ENCODE measurements around the gene SMCO4.

SMCO4 gene

GRCh38 chr11:93526641-93527583 is 16.3 kb downstream of the SMCO4 start:
- DNase-seq: no peak

- no peak for DNase-seq
Observed at GRCh38 chr11:93526346-93526633, 16.9 kb downstream of the SMCO4 start.

GRCh38 chr11:93525601-93526345 is 17.4 kb downstream of the SMCO4 start:
- DNase-seq: no peak

- no peak for DNase-seq
Observed at GRCh38 chr11:93524858-93525257, 18.3 kb downstream of the SMCO4 start.

- DNase-seq: no peak
Observed at GRCh38 chr11:93524173-93524536, 19.0 kb downstream of the SMCO4 start.

- no peak for DNase-seq
Observed at GRCh38 chr11:93520726-93521509, 22.3 kb downstream of the SMCO4 start.

GRCh38 chr11:93519179-93519578 is 24.0 kb downstream of the SMCO4 start:
- peak; percentile 39 for DNase-seq

GRCh38 chr11:93518081-93518480 is 25.1 kb downstream of the SMCO4 start:
- DNase-seq: no peak

- no peak for DNase-seq
Observed at GRCh38 chr11:93517611-93518010, 25.6 kb downstream of the SMCO4 start.

GRCh38 chr11:93517041-93517440 is 26.1 kb downstream of the SMCO4 start:
- no peak for DNase-seq

- DNase-seq: no peak
Observed at GRCh38 chr11:93515441-93516025, 27.7 kb downstream of the SMCO4 start.

GRCh38 chr11:93514712-93515111 is 28.5 kb downstream of the SMCO4 start:
- DNase-seq: no peak

GRCh38 chr11:93513772-93514171 is 29.4 kb downstream of the SMCO4 start:
- no peak for DNase-seq

GRCh38 chr11:93512949-93513667 is 30.1 kb downstream of the SMCO4 start:
- no peak for DNase-seq

GRCh38 chr11:93512073-93512475 is 31.1 kb downstream of the SMCO4 start:
- no peak for DNase-seq

- DNase-seq: no peak
Observed at GRCh38 chr11:93510196-93510873, 32.9 kb downstream of the SMCO4 start.

- DNase-seq: no peak
Observed at GRCh38 chr11:93507517-93507916, 35.7 kb downstream of the SMCO4 start.

GRCh38 chr11:93505703-93506102 is 37.5 kb downstream of the SMCO4 start:
- DNase-seq: no peak

- DNase-seq: no peak
Observed at GRCh38 chr11:93504110-93505095, 38.8 kb downstream of the SMCO4 start.

- DNase-seq: no peak
Observed at GRCh38 chr11:93501856-93502255, 41.3 kb downstream of the SMCO4 start.

GRCh38 chr11:93500759-93501158 is 42.4 kb downstream of the SMCO4 start:
- DNase-seq: no peak
